ENCODE results near the gene VPS8. TPM values are rescaled to one million over a fixed set of nuclear protein-coding genes. Genes with fewer than 3 reads are reported as not detected.

VPS8 gene, protein sequence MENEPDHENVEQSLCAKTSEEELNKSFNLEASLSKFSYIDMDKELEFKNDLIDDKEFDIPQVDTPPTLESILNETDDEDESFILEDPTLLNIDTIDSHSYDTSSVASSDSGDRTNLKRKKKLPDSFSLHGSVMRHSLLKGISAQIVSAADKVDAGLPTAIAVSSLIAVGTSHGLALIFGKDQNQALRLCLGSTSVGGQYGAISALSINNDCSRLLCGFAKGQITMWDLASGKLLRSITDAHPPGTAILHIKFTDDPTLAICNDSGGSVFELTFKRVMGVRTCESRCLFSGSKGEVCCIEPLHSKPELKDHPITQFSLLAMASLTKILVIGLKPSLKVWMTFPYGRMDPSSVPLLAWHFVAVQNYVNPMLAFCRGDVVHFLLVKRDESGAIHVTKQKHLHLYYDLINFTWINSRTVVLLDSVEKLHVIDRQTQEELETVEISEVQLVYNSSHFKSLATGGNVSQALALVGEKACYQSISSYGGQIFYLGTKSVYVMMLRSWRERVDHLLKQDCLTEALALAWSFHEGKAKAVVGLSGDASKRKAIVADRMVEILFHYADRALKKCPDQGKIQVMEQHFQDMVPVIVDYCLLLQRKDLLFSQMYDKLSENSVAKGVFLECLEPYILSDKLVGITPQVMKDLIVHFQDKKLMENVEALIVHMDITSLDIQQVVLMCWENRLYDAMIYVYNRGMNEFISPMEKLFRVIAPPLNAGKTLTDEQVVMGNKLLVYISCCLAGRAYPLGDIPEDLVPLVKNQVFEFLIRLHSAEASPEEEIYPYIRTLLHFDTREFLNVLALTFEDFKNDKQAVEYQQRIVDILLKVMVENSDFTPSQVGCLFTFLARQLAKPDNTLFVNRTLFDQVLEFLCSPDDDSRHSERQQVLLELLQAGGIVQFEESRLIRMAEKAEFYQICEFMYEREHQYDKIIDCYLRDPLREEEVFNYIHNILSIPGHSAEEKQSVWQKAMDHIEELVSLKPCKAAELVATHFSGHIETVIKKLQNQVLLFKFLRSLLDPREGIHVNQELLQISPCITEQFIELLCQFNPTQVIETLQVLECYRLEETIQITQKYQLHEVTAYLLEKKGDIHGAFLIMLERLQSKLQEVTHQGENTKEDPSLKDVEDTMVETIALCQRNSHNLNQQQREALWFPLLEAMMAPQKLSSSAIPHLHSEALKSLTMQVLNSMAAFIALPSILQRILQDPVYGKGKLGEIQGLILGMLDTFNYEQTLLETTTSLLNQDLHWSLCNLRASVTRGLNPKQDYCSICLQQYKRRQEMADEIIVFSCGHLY (N-terminal part only)
- total RNA-seq: 36.6 and 40.1 TPM in 2 replicates

DNA sequence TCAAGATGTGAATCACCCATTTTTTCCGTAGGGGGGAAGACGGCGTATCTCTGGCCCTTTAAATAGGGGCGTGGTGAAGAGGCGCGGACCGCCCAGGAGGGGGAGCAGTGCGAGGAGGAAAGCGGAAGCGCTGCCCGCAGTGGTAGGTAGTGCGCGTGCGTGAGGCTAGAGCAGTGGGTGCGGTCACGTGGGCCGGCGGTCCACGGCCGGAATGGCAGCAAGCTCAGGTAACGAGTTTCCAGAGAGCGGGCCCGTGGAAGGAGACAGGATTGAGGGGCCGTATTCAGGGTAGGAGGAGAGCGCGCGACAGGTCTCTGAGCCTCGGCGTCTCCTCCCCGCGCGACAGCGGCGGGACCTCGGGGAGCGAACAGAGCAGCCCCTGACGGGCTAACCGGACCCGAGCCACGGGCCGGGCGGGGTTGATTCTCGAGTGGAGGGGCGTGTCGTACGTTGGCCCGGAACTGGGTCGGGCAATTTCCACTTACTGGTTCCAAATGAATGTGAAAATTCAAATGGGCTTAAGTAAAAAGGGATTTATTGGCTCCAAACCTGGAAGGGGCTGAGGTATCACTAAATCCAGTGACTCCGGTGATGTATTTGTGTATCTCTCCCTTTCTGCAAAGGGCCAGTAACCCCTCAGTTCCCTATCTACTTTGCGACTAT lies at the start of gene VPS8:
Gene VPS8 (plus strand): TSS at position 168 of the 663 bp plus-strand sequence. CDS start 12,467 bp downstream, outside the sequence.
- intact Hi-C loops (cut with micrococcal nuclease): loop anchor here (2.0 to 10.0 kb wide), 5 partner anchors 60 to 1125 kb away; partner anchors contain the start of gene TRA2B
- H3K4me1 Mint-ChIP-seq (ENCODE audit: low read depth): peaks cover 56% of the 10 kb centered on the region
- peak; percentile 96 for DNase-seq (ENCODE audit: low spot score)
- peaks cover 13% of the 10 kb centered on the region for H3K36me3 Mint-ChIP-seq (ENCODE audit: low read depth)
- peak within 1 kb of the TSS; percentile 91 for H3K27ac Mint-ChIP-seq
- H3K4me3 Mint-ChIP-seq (ENCODE audit: low read depth): peak within 1 kb of the TSS; percentile 91
- no peaks in the 10 kb centered on the region for H3K9me3 Mint-ChIP-seq
- H3K27me3 Mint-ChIP-seq (ENCODE audit: low read depth): no peaks in the 10 kb centered on the region

DNA sequence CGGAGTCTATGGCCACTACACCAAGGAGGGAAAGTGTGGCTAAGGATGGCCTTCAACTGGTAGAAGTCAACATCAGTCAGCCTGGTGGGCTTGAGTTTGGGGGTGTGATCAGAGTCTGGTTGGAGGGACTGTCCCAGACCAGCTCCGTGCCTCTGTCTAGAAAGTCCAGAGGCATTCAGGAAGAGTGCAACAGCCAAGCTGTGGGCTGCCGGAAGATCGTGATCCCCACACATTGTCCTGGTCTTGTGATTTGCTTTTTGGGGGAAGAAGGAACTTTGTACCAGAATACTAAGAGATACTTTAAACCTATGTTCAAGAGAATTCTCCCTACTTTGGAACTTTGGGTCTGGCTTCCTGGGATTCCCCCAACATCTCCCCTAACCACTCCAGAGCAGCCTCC lies 47.8 kb upstream of the VPS8 start:
- H3K9me3 Mint-ChIP-seq: no peaks in the 10 kb centered on the region
- no peaks in the 10 kb centered on the region for H3K27me3 Mint-ChIP-seq (ENCODE audit: low read depth)

DNA sequence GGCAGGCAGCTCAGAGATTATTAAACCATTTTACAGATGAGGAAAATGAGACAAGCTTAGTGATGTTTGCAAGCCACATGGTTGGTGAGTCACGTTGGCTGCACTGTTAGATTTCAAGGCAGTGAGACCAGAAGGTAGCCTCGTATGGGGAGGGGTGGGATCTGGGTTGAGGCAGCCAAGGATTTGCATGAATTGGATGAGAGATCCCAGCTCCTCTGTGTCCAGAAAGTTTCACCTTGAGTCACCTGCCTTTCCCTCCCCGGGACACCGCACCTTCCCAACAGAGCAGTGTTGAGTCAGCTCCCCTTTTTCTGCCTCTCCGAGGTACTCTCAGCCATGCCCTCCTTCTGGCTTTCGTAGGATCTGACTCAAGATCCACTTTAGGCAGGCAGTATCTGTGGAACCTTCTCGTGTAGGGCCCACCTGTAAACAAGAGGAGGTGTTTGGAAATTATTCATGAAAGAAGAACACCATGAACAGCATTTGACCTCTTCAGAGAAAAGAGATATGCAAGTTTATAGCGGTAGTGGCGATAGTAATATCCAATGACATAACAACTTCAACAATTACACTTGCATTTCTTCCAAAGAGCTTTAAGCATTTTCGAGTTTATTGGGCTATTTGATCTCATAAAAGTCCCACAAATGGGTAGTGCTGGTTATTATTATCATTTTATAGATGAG lies 46.8 kb upstream of the VPS8 start:
- DNase-seq (ENCODE audit: low spot score): no peak
- Mint-ChIP-seq H3K4me3 (ENCODE audit: low read depth) (no peak overlapping the region), H3K4me1 (ENCODE audit: low read depth) (peaks cover 5% of the 10 kb centered on the region), H3K9me3 (no peaks in the 10 kb centered on the region), H3K27ac (no peak overlapping the region), H3K36me3 (ENCODE audit: low read depth) (no peaks in the 10 kb centered on the region), H3K27me3 (ENCODE audit: low read depth) (peaks cover 2% of the 10 kb centered on the region)
- intact Hi-C loops (cut with micrococcal nuclease): no loop called here

More for the DNA sequence above, 47.8 kb upstream of the VPS8 start:
- intact Hi-C loops (cut with micrococcal nuclease): no loop called here
- Mint-ChIP-seq H3K36me3 (ENCODE audit: low read depth) (no peaks in the 10 kb centered on the region), H3K4me3 (ENCODE audit: low read depth) (no peak overlapping the region), H3K4me1 (ENCODE audit: low read depth) (peaks cover 5% of the 10 kb centered on the region), H3K27ac (no peak overlapping the region)
- DNase-seq (ENCODE audit: low spot score): no peak

DNA sequence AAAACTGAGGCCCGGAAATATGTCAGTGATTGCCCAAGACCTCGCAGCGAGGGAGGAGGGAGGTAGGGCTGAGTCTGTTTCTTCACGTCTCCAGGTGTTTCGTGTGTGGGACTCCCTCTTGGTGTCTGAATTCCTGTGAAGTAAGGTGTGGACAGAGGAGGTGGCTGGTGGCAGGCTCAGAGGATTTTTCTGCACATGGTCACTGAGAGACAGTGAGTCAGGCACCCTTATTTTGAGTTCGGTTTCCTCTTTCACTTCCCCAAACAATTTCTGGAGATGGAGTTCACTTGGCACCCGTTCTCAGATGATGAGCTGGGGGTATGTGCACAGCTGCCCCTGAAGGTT lies 46.3 kb upstream of the VPS8 start:
- peaks cover 2% of the 10 kb centered on the region for H3K27me3 Mint-ChIP-seq (ENCODE audit: low read depth)
- H3K27ac Mint-ChIP-seq: no peak overlapping the region
- H3K4me1 Mint-ChIP-seq (ENCODE audit: low read depth): peaks cover 5% of the 10 kb centered on the region
- H3K4me3 Mint-ChIP-seq (ENCODE audit: low read depth): no peak overlapping the region
- H3K9me3 Mint-ChIP-seq: no peaks in the 10 kb centered on the region
- DNase-seq (ENCODE audit: low spot score): no peak
- intact Hi-C loops (cut with micrococcal nuclease): no loop called here
- no peaks in the 10 kb centered on the region for H3K36me3 Mint-ChIP-seq (ENCODE audit: low read depth)

DNA sequence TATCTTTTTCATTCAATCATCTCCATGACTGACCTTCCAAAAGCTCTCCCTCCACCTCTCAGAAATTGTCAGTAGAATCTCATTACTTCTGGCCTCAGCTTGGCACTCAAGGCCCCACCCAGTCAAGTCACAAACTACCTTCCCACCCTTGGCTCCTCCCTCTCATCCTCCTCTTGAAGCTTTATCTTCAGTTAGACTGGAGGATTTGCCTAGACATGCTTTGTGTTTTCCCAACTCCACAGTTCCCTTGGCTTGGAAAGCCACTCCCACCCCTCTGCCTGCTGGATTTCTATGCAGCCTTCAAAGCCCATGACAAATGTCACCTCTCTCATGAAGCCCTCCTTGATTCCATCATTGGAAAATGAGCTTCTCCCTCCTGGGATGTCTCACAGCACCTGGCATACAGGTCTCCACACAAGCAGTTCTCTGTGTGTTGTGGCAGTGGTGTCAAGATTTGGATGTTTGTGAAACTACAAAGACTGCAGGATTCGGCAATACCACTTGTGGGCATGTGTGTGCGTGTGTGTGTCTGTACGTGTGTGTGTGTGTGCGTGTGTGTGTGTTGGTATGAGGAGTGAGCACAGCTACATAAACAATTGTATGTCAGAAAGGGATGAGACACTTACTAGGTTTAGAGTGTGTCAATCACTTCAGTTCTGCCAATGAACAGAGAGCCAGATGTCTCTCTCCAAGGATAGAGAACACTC lies 45.3 kb upstream of the VPS8 start:
- DNase-seq (ENCODE audit: low spot score): no peak
- H3K9me3 Mint-ChIP-seq: no peaks in the 10 kb centered on the region
- H3K27ac Mint-ChIP-seq: no peak overlapping the region
- no peaks in the 10 kb centered on the region for H3K36me3 Mint-ChIP-seq (ENCODE audit: low read depth)
- intact Hi-C loops (cut with micrococcal nuclease): no loop called here
- H3K4me3 Mint-ChIP-seq (ENCODE audit: low read depth): no peak overlapping the region
- H3K4me1 Mint-ChIP-seq (ENCODE audit: low read depth): peaks cover 5% of the 10 kb centered on the region
- peaks cover 2% of the 10 kb centered on the region for H3K27me3 Mint-ChIP-seq (ENCODE audit: low read depth)

DNA sequence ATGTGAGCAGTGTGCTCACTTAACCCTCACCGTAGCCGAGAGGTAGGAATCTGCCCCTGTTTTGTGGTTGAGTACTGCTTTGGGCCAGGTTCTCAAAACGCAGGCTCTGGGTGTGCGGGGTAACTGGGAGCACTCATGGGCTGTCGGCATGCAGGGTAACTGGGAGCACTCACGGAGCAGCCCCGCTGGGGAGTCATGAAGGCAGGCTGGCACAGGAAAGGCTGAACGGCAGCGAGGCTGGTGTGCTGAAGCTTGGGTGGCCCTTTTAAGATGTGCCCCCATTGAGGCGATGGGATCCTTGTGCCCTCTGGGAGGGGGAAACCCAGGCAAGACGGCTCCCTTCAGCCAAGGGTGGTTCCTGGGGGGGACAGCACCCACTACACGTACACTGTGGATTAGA lies 44.6 kb upstream of the VPS8 start:
- peaks cover 2% of the 10 kb centered on the region for H3K27me3 Mint-ChIP-seq (ENCODE audit: low read depth)
- peaks cover 5% of the 10 kb centered on the region for H3K4me1 Mint-ChIP-seq (ENCODE audit: low read depth)
- H3K36me3 Mint-ChIP-seq (ENCODE audit: low read depth): no peaks in the 10 kb centered on the region
- H3K27ac Mint-ChIP-seq: no peak overlapping the region
- intact Hi-C loops (cut with micrococcal nuclease): no loop called here
- H3K9me3 Mint-ChIP-seq: no peaks in the 10 kb centered on the region
- no peak for DNase-seq (ENCODE audit: low spot score)
- H3K4me3 Mint-ChIP-seq (ENCODE audit: low read depth): no peak overlapping the region

DNA sequence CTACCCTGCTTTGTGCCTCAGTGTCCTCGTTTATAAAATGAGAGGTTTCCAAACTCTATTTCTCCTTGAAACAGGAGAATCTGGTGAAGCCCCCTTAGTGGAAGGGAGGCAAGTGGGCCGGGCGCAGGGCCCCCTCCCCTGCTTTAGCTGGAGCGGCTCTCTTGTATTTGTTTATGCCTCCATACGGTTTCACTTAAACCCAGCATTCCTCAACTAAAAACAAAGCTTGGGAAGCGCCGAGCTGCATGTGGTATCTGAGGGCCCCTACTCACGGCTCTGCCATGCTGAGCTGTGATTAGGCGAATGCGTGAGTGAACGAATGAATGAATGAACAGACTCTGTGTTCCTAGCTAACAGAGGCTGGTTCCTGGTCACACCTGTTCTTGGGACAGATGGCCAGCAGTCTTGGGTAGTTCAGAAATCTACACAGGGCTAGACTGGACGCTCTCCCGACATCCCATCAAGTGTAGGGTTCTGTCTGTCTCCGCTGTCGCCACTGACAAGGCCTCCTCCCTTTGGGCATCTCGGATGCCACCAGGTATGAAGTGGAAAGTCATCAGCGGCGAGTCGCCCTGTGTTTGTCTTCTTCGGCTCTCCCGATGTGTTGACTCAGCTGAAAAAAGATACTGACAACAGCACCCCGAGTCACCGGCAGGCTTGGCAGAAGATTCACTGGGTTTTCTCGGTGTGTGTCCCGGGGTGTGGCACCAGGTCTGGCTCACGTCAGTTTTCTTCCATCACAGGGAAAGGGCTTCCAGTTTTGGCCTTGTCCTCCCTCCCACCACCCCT lies 42.4 kb upstream of the VPS8 start:
- no peaks in the 10 kb centered on the region for H3K9me3 Mint-ChIP-seq
- peaks cover 4% of the 10 kb centered on the region for H3K27me3 Mint-ChIP-seq (ENCODE audit: low read depth)
- H3K4me1 Mint-ChIP-seq (ENCODE audit: low read depth): peaks cover 5% of the 10 kb centered on the region
- intact Hi-C loops (cut with micrococcal nuclease): no loop called here
- H3K36me3 Mint-ChIP-seq (ENCODE audit: low read depth): no peaks in the 10 kb centered on the region
- DNase-seq (ENCODE audit: low spot score): no peak
- H3K4me3 Mint-ChIP-seq (ENCODE audit: low read depth): no peak overlapping the region
- H3K27ac Mint-ChIP-seq: no peak overlapping the region

DNA sequence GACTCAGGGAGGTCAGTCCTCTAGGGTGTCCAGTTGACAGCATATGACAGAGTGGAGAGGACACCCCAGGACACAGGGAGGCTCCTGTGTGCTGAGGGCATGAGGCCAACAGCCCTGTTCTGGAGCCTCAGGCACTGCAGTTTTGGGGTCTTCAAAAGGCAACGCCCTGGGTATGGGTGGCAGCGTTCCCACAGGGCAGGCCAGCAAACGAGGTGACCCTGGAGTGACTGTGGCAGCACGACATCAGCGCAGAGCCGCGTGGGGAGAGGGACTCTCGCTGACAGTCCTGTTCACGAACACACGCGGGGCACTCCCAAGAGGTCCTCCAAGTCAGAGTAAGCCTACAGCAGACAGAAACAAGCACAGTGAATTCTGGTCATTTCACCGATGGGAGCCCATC lies 41.4 kb upstream of the VPS8 start:
- H3K4me1 Mint-ChIP-seq (ENCODE audit: low read depth): peaks cover 5% of the 10 kb centered on the region
- H3K27ac Mint-ChIP-seq: no peak overlapping the region
- no peaks in the 10 kb centered on the region for H3K9me3 Mint-ChIP-seq
- H3K36me3 Mint-ChIP-seq (ENCODE audit: low read depth): no peaks in the 10 kb centered on the region
- DNase-seq (ENCODE audit: low spot score): no peak
- no peak overlapping the region for H3K4me3 Mint-ChIP-seq (ENCODE audit: low read depth)
- peaks cover 5% of the 10 kb centered on the region for H3K27me3 Mint-ChIP-seq (ENCODE audit: low read depth)
- intact Hi-C loops (cut with micrococcal nuclease): no loop called here

DNA sequence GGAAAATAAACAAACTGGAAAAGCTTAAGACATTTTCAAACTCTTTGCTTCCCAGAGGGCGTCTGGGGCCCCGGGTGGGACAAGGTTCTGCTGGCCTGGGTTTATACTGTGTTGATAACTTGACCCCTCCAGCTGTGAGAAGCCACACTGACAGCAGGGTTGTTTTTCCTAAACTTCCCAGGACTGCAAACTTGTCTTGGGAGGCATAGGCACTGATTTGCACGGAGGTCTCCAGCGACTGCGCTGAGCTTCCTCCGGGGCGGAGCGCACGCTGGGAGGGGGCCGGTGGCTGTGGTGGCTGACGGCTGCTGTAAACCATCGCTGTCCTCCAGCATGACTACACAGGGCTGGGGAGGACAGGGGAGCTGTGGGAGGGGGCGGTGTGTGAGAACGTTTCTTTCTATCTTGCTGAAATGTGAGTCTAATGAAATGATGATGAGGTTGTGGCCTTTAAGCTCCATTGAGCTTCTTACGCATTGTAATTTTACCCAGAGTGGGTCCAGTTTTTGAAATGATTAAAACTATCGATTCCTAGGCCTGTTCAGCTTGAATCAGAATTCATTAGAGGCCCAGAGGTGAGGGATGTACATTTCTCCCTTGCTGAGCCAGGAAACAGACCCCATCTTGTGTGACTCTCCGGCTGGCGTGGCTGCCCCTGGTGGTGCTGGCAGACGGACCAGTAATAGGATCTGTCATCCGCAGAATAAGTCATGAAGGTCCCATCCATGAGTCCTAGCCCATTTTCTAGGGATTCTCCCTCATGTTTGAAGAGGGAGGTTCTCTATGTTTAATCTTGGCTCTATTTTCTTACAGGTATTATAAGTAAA lies 40.5 kb upstream of the VPS8 start:
- H3K9me3 Mint-ChIP-seq: no peaks in the 10 kb centered on the region
- no peak for DNase-seq (ENCODE audit: low spot score)
- intact Hi-C loops (cut with micrococcal nuclease): no loop called here
- no peak overlapping the region for H3K4me3 Mint-ChIP-seq (ENCODE audit: low read depth)
- H3K27ac Mint-ChIP-seq: no peak overlapping the region
- no peaks in the 10 kb centered on the region for H3K36me3 Mint-ChIP-seq (ENCODE audit: low read depth)
- H3K4me1 Mint-ChIP-seq (ENCODE audit: low read depth): peaks cover 2% of the 10 kb centered on the region
- peaks cover 7% of the 10 kb centered on the region for H3K27me3 Mint-ChIP-seq (ENCODE audit: low read depth)

DNA sequence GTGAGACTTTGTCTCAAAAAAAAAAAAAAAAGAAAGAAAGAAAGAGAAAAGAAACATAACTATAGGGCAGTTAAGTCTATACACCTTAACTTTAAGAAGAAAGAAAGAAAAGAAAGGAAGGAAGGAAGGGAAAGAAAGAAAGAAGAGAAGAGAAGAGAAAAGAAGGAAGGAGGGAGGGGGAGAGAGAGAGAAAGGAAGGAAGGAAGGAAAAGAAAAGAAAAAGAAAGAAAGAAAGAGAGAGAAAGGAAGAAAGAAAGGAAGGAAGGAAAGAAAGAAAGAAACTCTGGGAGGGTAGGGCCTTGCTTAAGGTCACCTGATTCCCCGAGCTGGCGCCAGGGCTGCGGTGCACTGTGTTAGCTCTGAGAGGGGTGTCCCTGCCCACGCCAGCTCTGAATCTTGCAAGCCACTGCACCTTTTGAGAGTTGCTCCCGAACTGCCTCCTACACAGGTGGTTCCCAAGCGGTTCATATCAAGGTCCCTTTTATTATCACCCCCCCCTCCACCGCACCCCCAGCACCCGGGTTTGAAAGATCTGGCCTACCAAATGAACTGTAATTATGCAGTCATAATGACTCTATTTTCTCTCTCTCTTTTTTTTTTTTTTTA lies 39.2 kb upstream of the VPS8 start:
- no peak for DNase-seq (ENCODE audit: low spot score)
- no peak overlapping the region for H3K4me3 Mint-ChIP-seq (ENCODE audit: low read depth)
- no peaks in the 10 kb centered on the region for H3K9me3 Mint-ChIP-seq
- peaks cover 7% of the 10 kb centered on the region for H3K27me3 Mint-ChIP-seq (ENCODE audit: low read depth)
- intact Hi-C loops (cut with micrococcal nuclease): no loop called here
- H3K4me1 Mint-ChIP-seq (ENCODE audit: low read depth): no peaks in the 10 kb centered on the region
- no peaks in the 10 kb centered on the region for H3K36me3 Mint-ChIP-seq (ENCODE audit: low read depth)
- no peak overlapping the region for H3K27ac Mint-ChIP-seq

Measured in activated T-helper 2 cell treated with anti-CD3 and anti-CD28 coated beads, Interferon-gamma antibody, Interleukin-2, Interleukin-4, amounts not matched to agents 10 μg/mL and 5 μg/mL and 100 μg/mL, durations not matched to agents 14 hours and 24 hours and 36 hours (primary cell).